A673 (cell line): ENCODE measurements around the gene CYP4V2. TPM values are rescaled to one million over a fixed set of nuclear protein-coding genes. Genes with fewer than 3 reads are reported as not detected.

Source experiments
- BruUV-seq: library from RNA; stranded (reverse); fragments of 400-500 nt; replicated peaks from 2 replicates; lab custom pipeline; 2021; lab: Mats Ljungman, UMichigan
- CTCF ChIA-PET: fragments of 300-600 bp; sonication (Branson Sonifier 250); formaldehyde crosslinking; loops from one replicate; lab custom pipeline; 2022; ENCODE audit warnings: antibody characterized with exemption; lab: Charles Lee
- POLR2A ChIA-PET: fragments of 300-600 bp; sonication (Branson Sonifier 250); formaldehyde crosslinking; loops from one replicate; lab custom pipeline; 2022; ENCODE audit warnings: antibody characterized with exemption; ENCODE audit not compliant: low non-redundant PET; lab: Charles Lee
- DNase-seq: peaks from one replicate; pipeline ENCODE4 v3.0.0-alpha.2; 2015; ENCODE audit warnings: low spot score
- H3K27ac ChIP-seq: fragments of 200-600 bp; sonication (generic); 2 replicates; pipeline ENCODE4 v1.5.1; 2016; ENCODE audit warnings: mixed run types, low read depth, mild to moderate bottlenecking, mixed read lengths, antibody characterized with exemption, low read length; ENCODE audit not compliant: poor library complexity, severe bottlenecking
- H3K27me3 ChIP-seq: fragments of 200-600 bp; sonication (generic); replicated peaks from 2 replicates; pipeline ENCODE4 v1.6.1; 2017; ENCODE audit warnings: mixed run types, low read depth, mild to moderate bottlenecking, mixed read lengths, antibody characterized with exemption, low read length; ENCODE audit not compliant: insufficient read depth, poor library complexity
- H3K36me3 ChIP-seq: fragments of 200-600 bp; sonication (generic); 2 replicates; pipeline ENCODE4 v1.6.1; 2016; ENCODE audit warnings: mixed run types, mild to moderate bottlenecking, mixed read lengths, antibody characterized with exemption, low read length; ENCODE audit not compliant: insufficient read depth, poor library complexity, severe bottlenecking
- H3K4me1 ChIP-seq: fragments of 200-600 bp; sonication (generic); 2 replicates; pipeline ENCODE4 v1.6.1; 2017; ENCODE audit warnings: mixed run types, mild to moderate bottlenecking, mixed read lengths, antibody characterized with exemption, low read length; ENCODE audit not compliant: insufficient read depth, poor library complexity, severe bottlenecking
- H3K4me3 ChIP-seq: fragments of 200-600 bp; sonication (generic); 2 replicates; pipeline ENCODE4 v1.5.1; 2016; ENCODE audit warnings: low read depth, mixed run types, mild to moderate bottlenecking, mixed read lengths, low read length; ENCODE audit not compliant: poor library complexity, severe bottlenecking
- H3K9me3 ChIP-seq: fragments of 200-600 bp; sonication (generic); 2 replicates; pipeline ENCODE4 v1.6.1; 2016; ENCODE audit warnings: mixed run types, low read depth, mild to moderate bottlenecking, mixed read lengths, antibody characterized with exemption, low read length; ENCODE audit not compliant: poor library complexity, severe bottlenecking
- EZH2 ChIP-seq: fragments of 200-600 bp; sonication (generic); IDR thresholded peaks from 2 replicates; pipeline ENCODE4 v1.6.1; 2017; ENCODE audit warnings: borderline replicate concordance, low read depth, mild to moderate bottlenecking, mixed read lengths, antibody characterized with exemption, low read length; ENCODE audit not compliant: poor library complexity, severe bottlenecking
- intact Hi-C: fragments of 100-400 bp; cut with micrococcal nuclease; formaldehyde crosslinking; loops from one replicate; pipeline ENCODE4 v1.10.0; 2022; ENCODE audit not compliant: unreplicated experiment
- total RNA-seq: library from RNA; stranded (reverse); gene quantifications from 2 replicates; pipeline ENCODE4 v1.2.3, GENCODE V29; 2021
- TF ChIP-seq, protein P1 (sequence below): fragments of 300-800, 200-600 bp; sonication (generic); conservative IDR thresholded peaks from 2 replicates; pipeline ENCODE4 v1.5.1; 2017; ENCODE audit warnings: low read depth, mild to moderate bottlenecking, antibody characterized with exemption, low read length, moderate library complexity, mixed read lengths

The CYP4V2 gene
- total RNA-seq, 1 experiment from 2014 or later, result 14.3 TPM

DNA sequence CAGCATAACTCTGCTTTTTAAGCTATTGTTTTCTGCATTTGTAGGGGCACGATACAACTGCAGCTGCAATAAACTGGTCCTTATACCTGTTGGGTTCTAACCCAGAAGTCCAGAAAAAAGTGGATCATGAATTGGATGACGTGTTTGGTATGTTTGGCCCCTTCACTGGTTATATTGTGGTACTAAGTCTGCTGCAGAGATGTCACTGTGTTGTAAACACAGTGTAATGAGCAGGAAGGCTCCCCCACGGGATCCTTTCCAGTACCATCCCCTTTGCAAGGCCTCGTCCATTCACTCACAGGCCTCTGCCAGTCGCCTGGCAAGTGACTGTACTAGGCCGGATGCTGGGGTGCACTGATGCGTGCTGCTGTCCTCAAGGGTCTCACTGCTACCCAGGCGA is 13.8 kb downstream of the CYP4V2 start:
- CTCF ChIA-PET, result no interaction called here
- no peak for DNase-seq
- Histone ChIP-seq H3K4me3 (no peak overlapping the region), H3K4me1 (peaks cover 35% of the 10 kb centered on the region), H3K27ac (peak overlapping the region; percentile 90), H3K27me3 (no peaks in the 10 kb centered on the region), H3K9me3 (peaks cover 7% of the 10 kb centered on the region), H3K36me3 (peaks cover 5% of the 10 kb centered on the region)
- TF ChIP-seq EZH2, result no peak
- TF ChIP-seq, protein P1, sequence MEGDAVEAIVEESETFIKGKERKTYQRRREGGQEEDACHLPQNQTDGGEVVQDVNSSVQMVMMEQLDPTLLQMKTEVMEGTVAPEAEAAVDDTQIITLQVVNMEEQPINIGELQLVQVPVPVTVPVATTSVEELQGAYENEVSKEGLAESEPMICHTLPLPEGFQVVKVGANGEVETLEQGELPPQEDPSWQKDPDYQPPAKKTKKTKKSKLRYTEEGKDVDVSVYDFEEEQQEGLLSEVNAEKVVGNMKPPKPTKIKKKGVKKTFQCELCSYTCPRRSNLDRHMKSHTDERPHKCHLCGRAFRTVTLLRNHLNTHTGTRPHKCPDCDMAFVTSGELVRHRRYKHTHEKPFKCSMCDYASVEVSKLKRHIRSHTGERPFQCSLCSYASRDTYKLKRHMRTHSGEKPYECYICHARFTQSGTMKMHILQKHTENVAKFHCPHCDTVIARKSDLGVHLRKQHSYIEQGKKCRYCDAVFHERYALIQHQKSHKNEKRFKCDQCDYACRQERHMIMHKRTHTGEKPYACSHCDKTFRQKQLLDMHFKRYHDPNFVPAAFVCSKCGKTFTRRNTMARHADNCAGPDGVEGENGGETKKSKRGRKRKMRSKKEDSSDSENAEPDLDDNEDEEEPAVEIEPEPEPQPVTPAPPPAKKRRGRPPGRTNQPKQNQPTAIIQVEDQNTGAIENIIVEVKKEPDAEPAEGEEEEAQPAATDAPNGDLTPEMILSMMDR, result no peak
- BruUV-seq, result no TSS peak
- intact Hi-C loops, result no loop called here
- POLR2A ChIA-PET, result no interaction called here

DNA sequence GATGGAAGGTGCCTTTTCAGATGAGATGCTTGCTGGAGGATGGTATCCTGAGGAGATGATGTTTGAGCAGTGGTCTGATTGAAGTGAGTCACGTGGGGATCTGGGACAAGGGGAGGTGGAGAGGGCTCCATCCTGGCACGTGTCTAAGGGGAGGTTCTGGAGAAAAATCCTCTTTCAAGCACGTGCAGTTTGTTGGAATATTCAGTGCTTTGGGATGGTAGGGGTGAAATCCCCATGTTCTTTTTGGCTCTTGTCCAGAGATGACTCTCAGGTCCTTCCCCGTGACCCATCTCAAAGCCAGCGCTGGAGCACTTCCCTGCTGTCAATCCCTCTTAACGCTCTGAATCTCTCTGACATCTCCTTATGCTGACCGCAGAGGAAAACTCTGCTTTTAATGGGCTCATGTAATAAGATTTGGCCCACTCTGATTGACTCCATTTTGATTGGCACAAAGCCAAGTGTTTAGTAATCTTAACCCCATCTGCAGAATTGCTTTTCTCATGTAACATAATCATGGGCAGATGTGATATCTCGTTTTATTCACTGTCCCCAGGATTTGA is 25.2 kb downstream of the CYP4V2 start:
- intact Hi-C loops, result no loop called here
- H3K27me3 ChIP-seq, result no peaks in the 10 kb centered on the region
- H3K4me1 ChIP-seq, result peaks cover 11% of the 10 kb centered on the region
- H3K4me3 ChIP-seq, result no peak overlapping the region
- ChIA-PET POLR2A (no interaction called here), CTCF (no interaction called here)
- H3K9me3 ChIP-seq, result no peaks in the 10 kb centered on the region
- H3K36me3 ChIP-seq, result no peaks in the 10 kb centered on the region
- TF ChIP-seq, protein P1, result no peak
- TF ChIP-seq EZH2, result no peak
- peak; percentile 59 for DNase-seq
- BruUV-seq, result no TSS peak
- no peak overlapping the region for H3K27ac ChIP-seq

DNA sequence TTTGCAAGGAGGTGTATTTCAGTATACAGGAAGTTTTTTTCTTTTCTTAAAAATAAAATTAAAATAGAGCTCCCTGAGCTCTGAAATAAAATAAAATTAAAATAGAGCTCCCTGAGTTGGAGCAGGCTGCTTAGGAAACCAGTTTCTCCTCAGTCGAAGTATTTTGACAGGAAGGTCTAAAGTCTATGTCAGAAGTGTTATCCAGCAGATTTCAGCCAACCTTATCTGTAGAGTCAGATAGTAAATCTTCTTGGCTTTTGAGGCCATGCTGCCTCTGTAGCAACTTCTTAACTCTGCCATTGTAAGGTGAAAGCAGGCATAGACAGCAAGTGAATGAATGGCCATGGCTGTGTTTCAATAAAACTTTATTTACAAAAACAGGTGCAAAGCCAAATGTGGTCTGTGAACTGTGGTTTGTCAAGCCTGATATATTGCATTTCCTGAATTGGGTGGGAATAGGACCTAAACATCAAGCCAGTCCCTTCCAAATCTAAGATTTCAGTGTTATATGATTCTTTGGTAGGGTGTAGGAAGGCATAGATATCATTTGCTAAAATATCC is 26.4 kb downstream of the CYP4V2 start:
- no peak for DNase-seq
- ChIA-PET CTCF (no interaction called here), POLR2A (interaction anchor here (0.7 kb wide), 1 partner anchor 615 kb away, joined by 3 read pairs; no protein-coding TSS in a partner anchor)
- Histone ChIP-seq H3K4me1 (peaks cover 11% of the 10 kb centered on the region), H3K9me3 (no peaks in the 10 kb centered on the region), H3K36me3 (no peaks in the 10 kb centered on the region), H3K27ac (no peak overlapping the region), H3K4me3 (no peak overlapping the region), H3K27me3 (no peaks in the 10 kb centered on the region)
- BruUV-seq, result no TSS peak
- TF ChIP-seq EZH2, result no peak
- TF ChIP-seq, protein P1, result no peak
- intact Hi-C loops, result no loop called here
